ENCODE results near the gene COL4A1.

Gene COL4A1

GRCh38 chr13:110306960-110307766 is at the start of gene COL4A1, which contains the start of gene COL4A2:
TSS of gene COL4A1 (minus strand) at chr13:110307157. CDS start at chr13:110307027, 130 bp downstream.
TSS of gene COL4A2 (plus strand) at chr13:110307284. CDS start at chr13:110307904, 620 bp downstream.
- FAIRE-seq (no peak), DNase-seq (ENCODE audit: insufficient read length, low spot score) (peak; percentile 82)
- peak; percentile 94 for TF ChIP-seq POLR2A (IDR thresholded peaks at IDR 0.05; ENCODE audit: low read depth, low read length)

DNA sequence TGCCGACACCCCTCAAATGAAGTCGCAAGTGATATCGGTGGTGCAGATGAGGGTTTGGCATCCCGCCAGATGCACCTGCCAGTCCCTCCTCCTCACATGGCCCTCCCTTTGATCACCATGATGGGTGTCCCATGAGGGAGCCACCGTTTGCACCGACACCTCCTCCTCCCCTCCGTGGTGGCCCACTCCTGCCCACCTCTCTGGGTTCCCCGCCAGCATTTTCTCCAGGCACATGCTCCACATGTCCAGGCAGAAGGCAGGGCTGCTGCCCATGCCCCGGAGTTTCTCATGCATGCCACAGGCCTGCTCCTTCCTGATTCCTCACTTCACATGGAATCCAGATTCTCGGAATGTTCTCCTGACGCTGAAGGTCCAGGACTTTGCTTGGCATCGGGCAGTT is 49.4 kb upstream of the COL4A1 start:
- FAIRE-seq: no peak
- DNase-seq (ENCODE audit: insufficient read length, low spot score): no peak
- no peak for TF ChIP-seq POLR2A (IDR thresholded peaks at IDR 0.05; ENCODE audit: low read depth, low read length)

DNA sequence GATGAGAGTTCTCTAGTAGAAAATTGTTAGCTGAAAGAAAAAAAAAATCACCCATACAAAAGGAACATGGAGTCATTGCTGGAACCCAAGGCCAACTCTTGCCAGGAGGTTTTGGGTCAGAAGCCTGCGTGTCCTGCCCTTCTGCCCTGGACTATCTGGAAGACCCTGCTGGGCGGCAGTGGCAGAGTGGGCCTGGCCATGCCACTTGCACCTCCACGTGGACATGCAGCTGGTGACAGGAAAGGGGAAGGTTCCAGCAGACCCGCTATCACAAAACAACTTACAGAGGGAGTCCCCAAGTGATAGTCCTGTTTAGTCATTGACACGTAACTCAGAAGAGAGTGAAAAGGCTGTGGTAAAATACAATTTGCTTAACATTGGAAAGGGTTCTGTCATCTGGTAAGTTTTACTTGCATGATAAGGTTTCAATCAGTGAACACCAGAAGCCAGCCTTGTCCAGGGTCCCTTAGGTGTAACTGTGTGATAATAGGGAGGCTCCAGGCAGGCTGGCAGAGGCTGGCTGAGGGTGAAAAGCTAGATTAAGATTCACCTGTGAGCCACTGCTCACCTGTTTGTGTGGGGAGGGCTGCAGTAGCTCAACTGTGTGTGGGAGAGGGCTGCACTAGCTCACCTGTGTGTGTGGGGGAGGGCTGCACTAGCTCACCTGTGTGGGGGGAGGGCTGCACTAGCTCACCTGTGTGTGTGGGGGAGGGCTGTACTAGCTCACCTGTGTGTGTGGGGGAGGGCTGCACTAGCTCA is 47.9 kb upstream of the COL4A1 start:
- peak; percentile 20 for FAIRE-seq
- DNase-seq (ENCODE audit: insufficient read length, low spot score): no peak
- no peak for TF ChIP-seq POLR2A (IDR thresholded peaks at IDR 0.05; ENCODE audit: low read depth, low read length)

- FAIRE-seq: no peak
- no peak for DNase-seq (ENCODE audit: insufficient read length, low spot score)
- TF ChIP-seq POLR2A (IDR thresholded peaks at IDR 0.05; ENCODE audit: low read depth, low read length): no peak
These were observed 47.2 kb upstream of the COL4A1 start for GRCh38 chr13:110354123-110354627.

- peak; percentile 43 for FAIRE-seq
- TF ChIP-seq POLR2A (IDR thresholded peaks at IDR 0.05; ENCODE audit: low read depth, low read length): no peak
- no peak for DNase-seq (ENCODE audit: insufficient read length, low spot score)
These were observed 46.5 kb upstream of the COL4A1 start for GRCh38 chr13:110353339-110353977.

DNA sequence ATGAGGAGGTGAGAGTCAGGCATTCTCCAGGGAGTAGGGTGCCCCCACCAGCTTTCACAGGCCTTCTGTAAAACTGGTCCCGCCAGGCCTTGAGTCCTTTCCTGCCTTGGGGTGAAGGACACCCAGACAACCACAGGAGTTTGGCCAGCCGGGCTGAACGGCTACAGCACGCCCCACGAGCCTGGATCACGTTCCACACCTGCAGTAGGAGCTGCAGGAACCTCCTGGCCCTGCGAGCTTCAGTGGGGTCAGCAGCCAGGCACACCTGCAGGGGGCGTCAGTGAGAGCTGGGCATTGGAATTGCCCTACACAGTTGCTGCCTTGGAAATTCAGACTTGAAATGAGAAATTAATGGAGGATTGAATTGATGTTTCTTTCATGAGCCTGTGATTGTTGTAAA is 45.8 kb upstream of the COL4A1 start:
- no peak for DNase-seq (ENCODE audit: insufficient read length, low spot score)
- FAIRE-seq: no peak
- no peak for TF ChIP-seq POLR2A (IDR thresholded peaks at IDR 0.05; ENCODE audit: low read depth, low read length)

DNA sequence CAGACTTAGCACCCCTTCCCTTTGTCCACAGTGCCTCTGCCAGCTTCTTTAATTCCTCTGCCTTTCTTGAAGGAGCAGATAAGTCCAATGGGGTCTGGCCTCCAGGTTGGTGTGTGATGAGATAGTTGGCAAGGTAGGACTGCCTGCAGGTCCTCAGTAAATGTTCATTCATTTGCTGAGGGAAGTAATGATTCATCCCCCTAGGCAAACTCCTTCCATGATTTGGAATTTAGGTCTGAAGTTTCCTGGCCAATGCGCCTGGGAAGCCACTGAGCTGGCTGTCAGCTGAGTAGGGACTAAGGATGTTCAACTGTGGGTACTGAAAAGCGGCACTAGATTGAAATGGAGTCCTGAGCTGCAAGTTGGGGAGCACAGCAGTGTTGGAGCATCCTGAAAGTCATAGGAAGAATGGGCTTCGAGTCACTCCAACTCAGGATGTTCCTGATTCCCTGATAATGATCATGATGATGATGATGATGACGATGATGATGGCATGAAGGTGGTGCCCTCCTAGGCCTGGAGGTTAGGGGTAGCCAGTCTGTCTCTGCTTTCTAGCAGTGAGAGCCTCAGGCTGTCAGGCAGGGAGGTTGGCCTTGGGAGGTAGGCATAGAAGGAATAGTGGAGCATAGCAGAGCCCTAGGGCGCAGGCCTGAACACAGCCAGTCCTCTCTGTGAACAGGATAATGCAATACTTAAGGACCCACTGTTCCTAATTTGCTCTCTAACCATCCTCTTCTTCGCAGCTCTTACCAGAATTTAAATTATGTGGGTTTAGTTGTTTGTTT is 44.9 kb upstream of the COL4A1 start:
- TF ChIP-seq POLR2A (IDR thresholded peaks at IDR 0.05; ENCODE audit: low read depth, low read length): no peak
- DNase-seq (ENCODE audit: insufficient read length, low spot score) (no peak), FAIRE-seq (peak; percentile 71)

DNA sequence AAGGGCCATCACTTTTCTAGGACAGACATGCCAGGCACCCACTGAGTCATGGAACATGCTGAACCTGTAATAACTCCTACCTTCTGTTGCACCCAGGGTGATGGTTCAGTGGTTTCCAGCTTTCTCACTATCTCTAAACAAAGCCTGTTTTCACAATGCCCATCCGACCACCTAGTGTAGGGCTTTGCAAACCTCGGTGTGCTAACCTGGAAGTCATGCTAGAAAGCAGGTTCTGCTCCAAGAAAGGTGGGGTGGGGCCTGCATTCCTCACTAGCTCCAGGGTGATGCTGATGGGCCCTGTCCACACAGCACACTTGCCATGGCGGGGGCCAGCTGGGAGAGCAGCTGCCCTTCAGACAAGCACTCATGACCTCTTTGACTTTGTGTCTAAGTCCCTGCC is 43.6 kb upstream of the COL4A1 start:
- TF ChIP-seq POLR2A (IDR thresholded peaks at IDR 0.05; ENCODE audit: low read depth, low read length): no peak
- DNase-seq (ENCODE audit: insufficient read length, low spot score) (no peak), FAIRE-seq (no peak)

DNA sequence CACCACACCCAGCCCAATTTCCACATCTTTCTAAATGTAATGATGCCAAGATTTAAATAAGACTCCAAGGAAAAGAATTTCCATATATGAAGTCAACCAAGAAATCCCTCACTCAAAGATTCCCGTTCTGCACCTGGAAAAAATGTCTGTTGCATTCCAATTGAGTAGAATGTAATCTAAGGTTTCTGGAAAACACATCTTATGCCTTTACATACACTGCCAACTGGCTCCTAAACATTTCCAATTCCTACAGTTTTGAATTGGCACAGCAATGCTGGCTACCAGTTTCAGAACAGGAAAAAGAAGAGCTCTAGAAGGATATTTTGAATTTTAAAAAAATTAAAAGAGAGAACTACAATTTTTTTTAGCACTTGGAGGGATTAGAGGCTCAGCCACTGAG is 43.1 kb upstream of the COL4A1 start:
- DNase-seq (ENCODE audit: insufficient read length, low spot score) (no peak), FAIRE-seq (no peak)
- TF ChIP-seq POLR2A (IDR thresholded peaks at IDR 0.05; ENCODE audit: low read depth, low read length): no peak

DNA sequence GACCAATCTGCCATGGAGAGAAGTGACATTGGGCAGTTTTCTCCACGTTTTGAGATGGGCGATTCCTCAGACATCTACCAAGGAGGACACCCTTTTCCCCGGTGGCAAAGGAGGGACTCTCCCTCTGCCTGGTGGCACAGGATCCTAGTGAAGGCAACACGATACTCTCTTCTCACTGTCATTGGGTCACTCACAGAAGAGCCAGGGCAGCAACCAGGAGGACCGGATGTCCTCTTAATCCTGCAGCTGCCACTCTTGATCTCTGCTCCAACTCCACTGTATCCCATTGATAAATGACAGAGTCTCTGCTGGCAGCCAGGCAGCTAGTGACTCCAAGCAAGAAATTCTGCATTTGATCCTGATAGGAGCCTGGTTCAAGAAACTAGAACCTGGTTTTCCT is 42.3 kb upstream of the COL4A1 start:
- TF ChIP-seq POLR2A (IDR thresholded peaks at IDR 0.05; ENCODE audit: low read depth, low read length): no peak
- DNase-seq (ENCODE audit: insufficient read length, low spot score) (no peak), FAIRE-seq (no peak)

DNA sequence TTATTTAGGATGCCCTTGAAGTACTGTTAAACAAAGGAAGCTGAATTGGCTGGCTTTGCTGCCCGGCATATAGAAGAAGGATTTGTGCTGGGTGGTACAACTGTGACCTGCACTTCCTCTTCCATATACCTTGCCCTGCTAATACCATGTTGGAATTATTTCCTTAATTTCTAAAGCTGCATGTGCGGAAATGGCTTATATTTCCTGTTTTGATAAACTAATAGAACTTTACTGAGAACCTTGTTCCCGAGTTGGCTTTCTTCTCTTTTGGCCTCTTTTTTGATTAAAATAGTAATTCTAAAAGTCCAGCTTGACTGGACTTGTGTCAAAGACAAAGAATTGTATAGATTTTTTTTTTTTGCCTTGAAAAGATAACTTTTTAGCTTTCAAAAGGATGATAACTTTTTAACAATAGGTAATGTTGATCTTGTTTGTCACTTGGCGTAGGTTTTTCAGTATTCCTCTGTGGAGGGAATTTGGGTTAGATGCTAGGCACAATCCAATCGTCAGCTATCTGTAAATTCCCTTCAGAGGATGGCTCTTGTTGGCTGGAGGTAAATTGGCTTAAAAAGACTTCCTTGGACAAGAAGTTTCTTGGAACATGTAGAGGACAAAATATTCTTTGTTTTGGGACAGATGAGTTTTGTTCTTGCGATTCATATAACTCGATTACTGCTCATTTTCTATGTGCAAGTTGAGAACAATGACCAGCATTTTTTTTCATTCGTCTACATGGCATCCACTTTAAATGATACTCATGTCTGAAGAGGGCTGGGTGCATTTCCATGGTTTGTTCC is 41.5 kb upstream of the COL4A1 start:
- no peak for DNase-seq (ENCODE audit: insufficient read length, low spot score)

GRCh38 chr13:110347535-110348308 is 40.8 kb upstream of the COL4A1 start:
- no peak for TF ChIP-seq POLR2A (IDR thresholded peaks at IDR 0.05; ENCODE audit: low read depth, low read length)
- peak; percentile 98 for FAIRE-seq
- peak; percentile 93 for DNase-seq (ENCODE audit: insufficient read length, low spot score)

More for the DNA sequence above, 41.5 kb upstream of the COL4A1 start:
- TF ChIP-seq POLR2A (IDR thresholded peaks at IDR 0.05; ENCODE audit: low read depth, low read length): no peak
- FAIRE-seq: no peak
